Nephron progenitor cell (in vitro differentiated cells): ENCODE data around the gene ISM1.

Source experiments
- DNase-seq: peaks from one replicate; pipeline ENCODE4 v3.0.0; 2021
- H3K27ac Mint-ChIP-seq: 2 replicates; pipeline ENCODE4 v1.8.0; 2021; ENCODE audit warnings: mild to moderate bottlenecking, moderate library complexity, mixed read lengths
- H3K27me3 Mint-ChIP-seq: 2 replicates; pipeline ENCODE4 v1.8.0; 2021; ENCODE audit warnings: mild to moderate bottlenecking, low read depth, mixed read lengths; ENCODE audit not compliant: poor library complexity
- H3K36me3 Mint-ChIP-seq: 2 replicates; pipeline ENCODE4 v1.8.0; 2021; ENCODE audit warnings: low read depth, mixed read lengths
- H3K4me1 Mint-ChIP-seq: 2 replicates; pipeline ENCODE4 v1.8.0; 2021; ENCODE audit warnings: mixed read lengths
- H3K4me3 Mint-ChIP-seq: 2 replicates; pipeline ENCODE4 v1.8.0; 2021; ENCODE audit warnings: mild to moderate bottlenecking, moderate library complexity, mixed read lengths
- H3K9me3 Mint-ChIP-seq: 2 replicates; pipeline ENCODE4 v1.8.0; 2021; ENCODE audit warnings: mild to moderate bottlenecking, moderate library complexity, mixed read lengths
- CTCF ChIP-seq: fragments of 200-600 bp; sonication (generic); IDR thresholded peaks from 2 replicates; pipeline ENCODE4 v1.5.0; 2021; ENCODE audit warnings: antibody characterized with exemption

ISM1 gene

DNA sequence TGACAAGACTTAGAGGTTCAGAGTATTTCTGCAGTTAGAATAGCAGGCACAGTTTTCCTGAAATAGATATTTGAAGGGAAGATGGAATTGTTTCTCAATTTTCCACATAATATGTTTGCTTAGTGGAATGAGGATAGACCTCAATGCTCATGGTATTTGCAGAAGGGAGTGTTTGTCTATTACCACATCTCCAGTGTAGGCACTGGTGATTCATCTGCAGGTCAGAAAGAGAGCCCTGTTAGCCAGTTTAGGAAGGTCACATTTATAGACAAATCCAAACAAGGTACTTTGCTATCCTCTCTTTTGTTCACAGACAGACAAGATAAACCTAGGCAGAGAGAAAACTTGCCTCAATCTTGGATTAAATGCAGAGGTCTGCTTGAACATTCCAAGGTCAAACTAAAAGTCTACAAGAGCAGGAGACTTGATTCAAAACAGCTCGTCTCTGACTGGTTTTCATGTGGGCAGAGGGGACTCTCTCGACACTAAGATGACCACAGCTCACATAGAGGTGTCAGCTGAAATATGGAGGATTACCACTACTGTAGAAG, 22.8 kb downstream of the ISM1 start:
- Mint-ChIP-seq H3K4me3 (no peak overlapping the region), H3K4me1 (peaks cover 29% of the 10 kb centered on the region), H3K27ac (no peak overlapping the region), H3K27me3 (peaks cover 3% of the 10 kb centered on the region), H3K36me3 (peaks cover 25% of the 10 kb centered on the region), H3K9me3 (no peaks in the 10 kb centered on the region)
- no peak for DNase-seq
- no peak for TF ChIP-seq CTCF

DNA sequence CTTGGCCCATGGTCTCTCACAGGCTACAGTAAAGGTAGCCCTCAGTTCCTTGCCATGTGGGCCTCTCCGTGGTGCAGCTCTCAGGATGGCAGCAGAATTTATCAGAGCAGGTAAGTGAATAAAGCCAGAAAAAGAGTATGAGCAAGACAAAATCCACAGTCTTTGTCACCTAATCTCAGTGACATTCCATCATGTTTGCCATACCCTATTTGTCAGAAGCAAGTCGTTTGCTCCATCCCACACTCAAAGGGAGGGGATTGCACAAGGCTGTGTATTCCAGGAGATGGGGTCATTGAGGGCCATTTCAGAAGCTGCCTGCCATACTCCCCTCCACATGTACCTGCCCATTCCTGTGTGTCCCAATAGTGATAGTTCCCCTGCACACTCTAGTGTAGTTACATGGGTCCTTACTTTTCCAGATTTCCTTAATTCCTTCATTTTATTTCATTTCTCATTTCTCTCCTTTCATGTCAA, 24.2 kb downstream of the ISM1 start:
- Mint-ChIP-seq H3K4me1 (peaks cover 38% of the 10 kb centered on the region), H3K9me3 (no peaks in the 10 kb centered on the region), H3K27me3 (peaks cover 3% of the 10 kb centered on the region), H3K4me3 (no peak overlapping the region), H3K36me3 (peaks cover 30% of the 10 kb centered on the region), H3K27ac (peak overlapping the region; percentile 8)
- no peak for TF ChIP-seq CTCF
- DNase-seq: no peak

GRCh38 chr20:13249118-13249797, 28.2 kb downstream of the ISM1 start:
- peak overlapping the region; percentile 12 for H3K4me3 Mint-ChIP-seq
- H3K27me3 Mint-ChIP-seq: peaks cover 3% of the 10 kb centered on the region
- no peak for DNase-seq
- peaks cover 48% of the 10 kb centered on the region for H3K36me3 Mint-ChIP-seq
- H3K27ac Mint-ChIP-seq: peak overlapping the region; percentile 27
- H3K9me3 Mint-ChIP-seq: no peaks in the 10 kb centered on the region
- no peak for TF ChIP-seq CTCF
- peaks cover 57% of the 10 kb centered on the region for H3K4me1 Mint-ChIP-seq

GRCh38 chr20:13249798-13250170, 28.7 kb downstream of the ISM1 start:
- peaks cover 45% of the 10 kb centered on the region for H3K36me3 Mint-ChIP-seq
- no peak for TF ChIP-seq CTCF
- peaks cover 57% of the 10 kb centered on the region for H3K4me1 Mint-ChIP-seq
- H3K4me3 Mint-ChIP-seq: no peak overlapping the region
- no peak for DNase-seq
- H3K9me3 Mint-ChIP-seq: no peaks in the 10 kb centered on the region
- peak overlapping the region; percentile 27 for H3K27ac Mint-ChIP-seq
- H3K27me3 Mint-ChIP-seq: peaks cover 3% of the 10 kb centered on the region

GRCh38 chr20:13250251-13250650, 29.2 kb downstream of the ISM1 start:
- Mint-ChIP-seq H3K4me1 (peaks cover 57% of the 10 kb centered on the region), H3K27ac (no peak overlapping the region), H3K27me3 (peaks cover 3% of the 10 kb centered on the region), H3K4me3 (no peak overlapping the region), H3K9me3 (no peaks in the 10 kb centered on the region), H3K36me3 (peaks cover 41% of the 10 kb centered on the region)
- DNase-seq: no peak
- no peak for TF ChIP-seq CTCF
